Right lung (tissue), 5 donors: ENCODE results near the gene TRIM8. TPM values are rescaled to one million over a fixed set of nuclear protein-coding genes. Genes with fewer than 3 reads are reported as not detected.

ENCODE experiments used
- DNase-seq, 2 donors: peaks; one replicate each; pipeline ENCODE4 v3.0.0-alpha.2; 2013
- polyA plus RNA-seq, 5 donors: library from polyadenylated mRNA; unstranded; fragments of 120-200 nt; gene quantifications; one replicate each; pipeline versions ENCODE4 v1.2.1 to v1.2.3, GENCODE V29; 2013; ENCODE audit warnings: inconsistent platforms in 1 of 5, low replicate concordance in 1 of 5; ENCODE audit not compliant: insufficient read length in 5 of 5, insufficient read depth in 1 of 5

TRIM8 gene
- polyA plus RNA-seq, 5 donors: 68.5 to 132 (median 95.1) TPM

- no peak for DNase-seq
Measured at GRCh38 chr10:102614888-102615287, 29.4 kb upstream of the TRIM8 start.

- no peak for DNase-seq
Measured at GRCh38 chr10:102615361-102615760, 28.9 kb upstream of the TRIM8 start.

- peak in 1 of 2 donors; percentile 80 for DNase-seq
Measured at GRCh38 chr10:102616066-102616770, 28.1 kb upstream of the TRIM8 start.

GRCh38 chr10:102617041-102617440, 27.2 kb upstream of the TRIM8 start:
- no peak for DNase-seq

- DNase-seq: no peak
Measured at GRCh38 chr10:102617816-102618215, 26.5 kb upstream of the TRIM8 start.

DNA sequence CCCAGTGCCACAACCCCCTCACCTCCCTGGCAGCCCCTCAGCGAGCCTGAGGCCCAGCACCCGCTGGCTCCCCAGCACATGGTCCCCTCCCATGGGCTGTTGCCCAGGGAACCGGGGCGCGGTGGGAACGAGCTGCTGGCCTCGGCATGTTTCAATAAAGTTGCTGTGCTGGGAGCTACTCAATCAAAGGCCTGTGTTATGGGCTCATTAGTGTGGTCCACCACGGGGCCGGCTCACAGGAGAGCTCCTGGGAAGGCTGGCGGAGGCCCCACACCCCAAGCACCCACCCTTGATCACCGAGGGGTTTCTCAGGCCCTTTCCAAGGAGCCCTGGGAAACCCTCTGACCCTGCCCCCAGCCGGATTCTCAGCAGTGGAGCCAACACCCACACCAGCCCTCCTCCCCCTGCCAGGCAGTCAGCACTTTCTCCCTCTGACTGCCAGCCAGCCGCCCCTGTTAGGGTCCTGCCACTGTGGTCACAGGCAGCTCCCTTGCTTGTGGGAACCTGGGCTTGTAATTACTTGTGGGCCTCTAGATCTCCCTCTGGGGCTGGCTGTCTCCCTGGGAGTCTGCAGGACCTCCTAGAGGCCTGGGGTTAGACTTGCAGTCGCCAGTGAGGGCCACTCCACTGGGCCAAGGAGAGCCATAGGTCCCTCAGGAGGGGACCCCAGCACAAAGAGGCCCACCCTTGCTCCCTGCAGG, 24.8 kb upstream of the TRIM8 start:
- DNase-seq: no peak

DNA sequence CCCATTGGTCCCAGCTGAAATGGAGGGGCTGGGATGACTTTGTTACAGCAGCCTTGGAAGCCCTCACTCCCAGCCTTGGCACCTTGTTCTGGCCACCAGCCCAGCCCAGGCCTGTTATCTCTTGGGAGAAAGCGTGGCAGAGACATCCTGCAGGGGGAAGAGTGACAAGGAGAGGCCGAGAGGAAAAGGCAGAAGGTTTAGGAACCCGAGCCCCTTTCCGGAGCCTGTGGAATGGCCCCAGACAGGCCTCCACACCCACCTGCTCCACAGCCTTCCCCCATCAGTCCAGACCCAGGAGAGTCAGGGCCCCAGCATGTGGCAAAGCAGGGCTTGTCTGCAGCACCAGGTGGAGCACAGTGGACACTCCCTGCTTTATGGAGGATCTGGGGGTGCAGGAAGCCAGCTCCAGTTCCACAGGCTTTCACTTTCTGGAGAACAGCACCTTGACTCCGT, 24.1 kb upstream of the TRIM8 start:
- DNase-seq: peak; percentile 71 to 77

- no peak for DNase-seq
Measured at GRCh38 chr10:102620591-102621442, 23.5 kb upstream of the TRIM8 start.

GRCh38 chr10:102621443-102622325, 22.6 kb upstream of the TRIM8 start:
- no peak for DNase-seq

- no peak for DNase-seq
Measured at GRCh38 chr10:102624094-102624493, 20.2 kb upstream of the TRIM8 start.

GRCh38 chr10:102624751-102625645, 19.3 kb upstream of the TRIM8 start:
- no peak for DNase-seq

DNA sequence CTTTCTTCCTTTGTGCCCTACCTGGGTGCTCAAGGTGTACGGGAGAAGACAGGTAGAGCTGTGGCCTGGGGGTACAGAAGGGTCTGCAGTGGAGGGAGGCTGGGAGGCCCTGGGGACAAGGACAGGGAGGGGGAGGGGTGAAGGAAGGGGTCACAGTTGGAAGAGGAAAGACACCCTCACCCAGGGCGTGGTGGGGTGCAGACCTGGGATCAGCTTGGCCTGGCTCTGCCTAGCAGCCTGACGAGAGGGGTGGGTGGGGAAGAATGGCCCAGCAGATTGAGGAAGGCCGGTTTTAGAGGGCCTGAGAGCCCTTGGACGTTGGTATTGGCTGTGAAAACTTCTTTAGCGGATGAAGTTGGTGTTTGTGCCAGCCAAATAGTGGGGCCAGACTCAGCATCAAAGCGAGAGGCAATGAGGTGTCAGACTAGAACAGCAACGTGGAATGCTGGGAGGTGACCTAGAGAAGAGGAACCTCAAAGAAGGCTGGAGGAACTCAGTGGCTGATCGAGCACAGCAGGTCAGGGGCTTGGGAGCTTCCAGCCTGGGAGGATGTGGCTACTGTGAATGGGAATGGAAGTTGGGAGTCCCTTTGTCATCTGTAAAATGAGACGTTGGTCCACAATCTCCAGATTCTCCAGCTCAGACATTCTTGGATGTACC, 18.1 kb upstream of the TRIM8 start:
- no peak for DNase-seq

DNA sequence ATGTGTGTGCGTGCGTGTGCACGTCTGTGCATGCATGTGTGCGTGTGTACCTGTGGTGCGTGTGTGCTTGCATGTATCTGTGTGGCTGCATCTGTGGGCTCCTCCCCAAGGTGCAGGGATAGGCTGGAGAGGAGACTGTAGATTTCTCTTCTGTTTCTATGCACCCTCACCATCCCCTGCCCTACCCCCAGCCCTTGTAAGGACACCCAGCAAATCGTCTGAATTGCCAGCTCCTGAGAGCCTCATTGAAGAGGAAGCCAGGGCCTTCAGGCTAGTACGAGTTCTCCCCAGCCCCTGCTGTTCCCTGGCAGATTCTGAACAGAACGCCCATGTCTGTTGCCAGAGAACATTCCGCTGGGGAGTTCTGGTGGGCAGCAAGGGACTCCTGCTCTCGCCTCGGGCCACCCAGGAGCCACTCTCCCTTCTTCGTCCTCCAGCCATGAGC, 17.0 kb upstream of the TRIM8 start:
- no peak for DNase-seq

GRCh38 chr10:102627736-102628293, 16.5 kb upstream of the TRIM8 start:
- no peak for DNase-seq

- DNase-seq: peak in 1 of 2 donors; percentile 63
Measured at GRCh38 chr10:102628451-102628911, 15.8 kb upstream of the TRIM8 start.

GRCh38 chr10:102629661-102630614, 14.3 kb upstream of the TRIM8 start:
- DNase-seq: no peak

GRCh38 chr10:102630663-102631062, 13.6 kb upstream of the TRIM8 start:
- no peak for DNase-seq
